ENCODE data around the gene ARHGAP6. TPM values are rescaled to one million over a fixed set of nuclear protein-coding genes. Genes with fewer than 3 reads are reported as not detected.

ARHGAP6 gene
- total and polyA plus RNA-seq, 9 of the 15 experiments (the other 6 are each of a cell fraction or from before 2014, with no cell fraction given) = 12.5 to 63.6 (median 41.8) TPM

GRCh38 chrX:11269996-11270395 lies 395.7 kb downstream of the ARHGAP6 start:
- FAIRE-seq (peak; percentile 59), DNase-seq (ENCODE audit: extremely low read depth in 1 of 4, low spot score in 3 of 4) (no peak), ATAC-seq (no peak)
- no peaks in the 10 kb centered on the region for H3K9me3 ChIP-seq (replicated peaks; ENCODE audit: control insufficient read depth, insufficient read depth, low read depth, low read length)
- H3K4me1 ChIP-seq (replicated peaks in 1 of 2; ENCODE audit: control insufficient read depth in 2 of 2, insufficient read depth in 2 of 2, low read length in 2 of 2) = peaks cover 11 to 66% of the 10 kb centered on the region in 2 experiments
- H3K9me1 ChIP-seq (ENCODE audit: control insufficient read depth, insufficient read depth, low read length) = no peaks in the 10 kb centered on the region
- no peaks in the 10 kb centered on the region for H4K20me1 ChIP-seq (replicated peaks; ENCODE audit: control insufficient read depth, insufficient read depth, low read length)
- in situ Hi-C loops (cut with MboI) (no loop called here), intact Hi-C loops (cut with micrococcal nuclease) (loop anchor here (5.0 to 10.0 kb wide), 2 partner anchors 97 to 115 kb away; no protein-coding TSS in a partner anchor)
- H3K4me3 ChIP-seq = no peak overlapping the region
- H3K27me3 ChIP-seq (ENCODE audit: control insufficient read depth in 2 of 2, insufficient read depth in 2 of 2, low read length in 2 of 2) = no peaks in the 10 kb centered on the region
- H3K36me3 ChIP-seq (ENCODE audit: control insufficient read depth, insufficient read depth, low read length) = no peaks in the 10 kb centered on the region; the same call in 2 of the 3 replicates
- peaks cover 89% of the 10 kb centered on the region for H3K79me2 ChIP-seq (ENCODE audit: control insufficient read depth, insufficient read depth, low read length)
- TF ChIP-seq SOX6 (IDR thresholded peaks at IDR 0.05) = peak; percentile 43; the same call in 1 of the 2 replicates
- no peak for TF ChIP-seq SP1 (CRISPR knock-in tag; IDR thresholded peaks at IDR 0.05)
- TF ChIP-seq, protein P1, sequence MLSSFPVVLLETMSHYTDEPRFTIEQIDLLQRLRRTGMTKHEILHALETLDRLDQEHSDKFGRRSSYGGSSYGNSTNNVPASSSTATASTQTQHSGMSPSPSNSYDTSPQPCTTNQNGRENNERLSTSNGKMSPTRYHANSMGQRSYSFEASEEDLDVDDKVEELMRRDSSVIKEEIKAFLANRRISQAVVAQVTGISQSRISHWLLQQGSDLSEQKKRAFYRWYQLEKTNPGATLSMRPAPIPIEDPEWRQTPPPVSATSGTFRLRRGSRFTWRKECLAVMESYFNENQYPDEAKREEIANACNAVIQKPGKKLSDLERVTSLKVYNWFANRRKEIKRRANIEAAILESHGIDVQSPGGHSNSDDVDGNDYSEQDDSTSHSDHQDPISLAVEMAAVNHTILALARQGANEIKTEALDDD (IDR thresholded peaks at IDR 0.05) = no peak
- ChIA-PET CTCF (ENCODE audit: low intra/inter-chr PET ratio) (no interaction called here), POLR2A (interaction anchor here (1.6 kb wide), 1 partner anchor 30 kb away, joined by 4 read pairs; no protein-coding TSS in a partner anchor)
- H3K27ac ChIP-seq (ENCODE audit: extremely low read depth, low read depth, low read length) = peak overlapping the region; percentile 58; the same call in 1 of the 3 replicates
- no peak overlapping the region for H2AFZ ChIP-seq (ENCODE audit: low read depth, low read length)
- no peak overlapping the region for H3K9ac ChIP-seq (ENCODE audit: insufficient read depth in 1 of 2, low read depth in 2 of 2, low read length in 2 of 2)
- 14% methylated on average over 3 of the region's 3 CpGs for WGBS (ENCODE audit: insufficient coverage, low coverage, missing lambda C conversion rate)
- peak overlapping the region; percentile 15; the same call in 1 of the 2 replicates for H3K4me2 ChIP-seq (ENCODE audit: insufficient read depth, low read length)
- no TSS peak for BruUV-seq (replicated peaks)

DNA sequence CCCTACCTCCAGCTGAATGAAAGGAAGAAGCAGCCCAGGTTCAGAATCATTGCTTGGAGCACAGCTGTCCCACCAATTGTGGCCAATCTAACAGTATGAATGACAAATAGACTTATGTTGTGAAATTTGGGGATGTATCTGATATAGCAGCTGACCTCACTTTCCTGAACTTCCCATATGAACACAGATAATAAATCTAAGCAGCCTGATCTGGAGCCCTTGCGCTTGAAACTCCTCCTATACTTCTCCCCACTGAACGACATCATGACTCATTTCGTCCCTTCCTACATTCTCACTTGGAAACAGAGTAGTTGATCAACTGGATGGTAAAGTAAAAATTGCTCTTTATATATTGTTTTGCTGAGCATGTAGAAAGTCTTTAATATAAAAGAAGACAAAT lies 396.7 kb downstream of the ARHGAP6 start:
- BruUV-seq (replicated peaks) = no TSS peak
- no peaks in the 10 kb centered on the region; the same call in 2 of the 3 replicates for H3K36me3 ChIP-seq (ENCODE audit: control insufficient read depth, insufficient read depth, low read length)
- peak overlapping the region; percentile 41 for H3K4me2 ChIP-seq (ENCODE audit: insufficient read depth, low read length)
- intact Hi-C loops (cut with micrococcal nuclease) = loop anchor here (5.0 to 10.0 kb wide), 2 partner anchors 98 to 114 kb away; no protein-coding TSS in a partner anchor
- WGBS (ENCODE audit: insufficient coverage, low coverage, missing lambda C conversion rate) = 0% methylated on average over 3 of the region's 3 CpGs
- in situ Hi-C loops (cut with MboI) = no loop called here
- no peak overlapping the region; a peak in 1 of 4 replicates for H3K9ac ChIP-seq (ENCODE audit: insufficient read depth in 1 of 2, low read depth in 2 of 2, low read length in 2 of 2)
- H3K9me3 ChIP-seq (replicated peaks; ENCODE audit: control insufficient read depth, insufficient read depth, low read depth, low read length) = no peaks in the 10 kb centered on the region
- POLR2A ChIA-PET = interaction anchor here (1.0 kb wide), 1 partner anchor 11 kb away, joined by 3 read pairs; no protein-coding TSS in a partner anchor
- 0 out of 2 replicates have a peak overlapping the region, but pooled peaks have one; percentile 40 for H2AFZ ChIP-seq (ENCODE audit: low read depth, low read length)
- no peaks in the 10 kb centered on the region for H4K20me1 ChIP-seq (replicated peaks; ENCODE audit: control insufficient read depth, insufficient read depth, low read length)
- DNase-seq (ENCODE audit: extremely low read depth in 1 of 4, low spot score in 3 of 4) = peak; percentile 25 to 63 (median 34)
- ATAC-seq = peak; percentile 45
- CTCF ChIA-PET (ENCODE audit: low intra/inter-chr PET ratio) = interaction anchor here (0.7 kb wide), 1 partner anchor 73 kb away, joined by 3 read pairs; no protein-coding TSS in a partner anchor
- no peak overlapping the region for H3K4me3 ChIP-seq
- no peaks in the 10 kb centered on the region for H3K27me3 ChIP-seq (ENCODE audit: control insufficient read depth in 2 of 2, insufficient read depth in 2 of 2, low read length in 2 of 2)
- peak; percentile 63 for FAIRE-seq
- H3K9me1 ChIP-seq (ENCODE audit: control insufficient read depth, insufficient read depth, low read length) = no peaks in the 10 kb centered on the region
- peaks cover 96% of the 10 kb centered on the region for H3K79me2 ChIP-seq (ENCODE audit: control insufficient read depth, insufficient read depth, low read length)
- peaks cover 11 to 73% of the 10 kb centered on the region in 2 experiments for H3K4me1 ChIP-seq (replicated peaks in 1 of 2; ENCODE audit: control insufficient read depth in 2 of 2, insufficient read depth in 2 of 2, low read length in 2 of 2)
- peak overlapping the region; percentile 58; the same call in 2 of the 3 replicates for H3K27ac ChIP-seq (ENCODE audit: extremely low read depth, low read depth, low read length)
- TF ChIP-seq ARID1B (IDR thresholded peaks at IDR 0.05) (peak; percentile 43; the same call in 1 of the 2 replicates), CEBPB (tag; IDR thresholded peaks at IDR 0.05) (peak; percentile 78), BACH1 (tag; IDR thresholded peaks at IDR 0.05) (no peak), RFX7 (CRISPR knock-in tag; IDR thresholded peaks at IDR 0.05) (no peak), HDAC3 (IDR thresholded peaks at IDR 0.05; ENCODE audit: borderline replicate concordance, partially characterized antibody) (no peak), TRIM25 (IDR thresholded peaks at IDR 0.05; ENCODE audit: borderline replicate concordance) (no peak), ZFP1 (CRISPR knock-in tag; IDR thresholded peaks at IDR 0.05) (no peak), POLR2A (conservative IDR thresholded peaks at IDR 0.05) (no peak), MEIS2 (IDR thresholded peaks at IDR 0.05; ENCODE audit: partially characterized antibody) (peak; percentile 77)
- TF ChIP-seq, protein P2, sequence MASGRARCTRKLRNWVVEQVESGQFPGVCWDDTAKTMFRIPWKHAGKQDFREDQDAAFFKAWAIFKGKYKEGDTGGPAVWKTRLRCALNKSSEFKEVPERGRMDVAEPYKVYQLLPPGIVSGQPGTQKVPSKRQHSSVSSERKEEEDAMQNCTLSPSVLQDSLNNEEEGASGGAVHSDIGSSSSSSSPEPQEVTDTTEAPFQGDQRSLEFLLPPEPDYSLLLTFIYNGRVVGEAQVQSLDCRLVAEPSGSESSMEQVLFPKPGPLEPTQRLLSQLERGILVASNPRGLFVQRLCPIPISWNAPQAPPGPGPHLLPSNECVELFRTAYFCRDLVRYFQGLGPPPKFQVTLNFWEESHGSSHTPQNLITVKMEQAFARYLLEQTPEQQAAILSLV (tag; IDR thresholded peaks at IDR 0.05) = no peak
